Adrenal gland (tissue), 5 donors: ENCODE measurements around the gene ZNF274.

Experiments
- POLR2A ChIP-seq, 2 donors: fragments of 450-650 bp; IDR thresholded peaks; one replicate each; pipeline ENCODE4 v1.6.1; 2017; ENCODE audit warnings: antibody characterized with exemption in 2 of 2, mild to moderate bottlenecking in 2 of 2, moderate library complexity in 1 of 2
- TF ChIP-seq, protein P1 (sequence below), 6 experiments: fragments of 450-650 bp in 4 of 6; fragments of 200-600 bp in 2 of 6; sonication (generic) in 1 of 6; IDR thresholded peaks; 1 replicate in 5 of 6; 2 replicates in 1 of 6; pipeline versions ENCODE4 v1.5.1 to v1.8.0; 2016 to 2021; ENCODE audit warnings: antibody characterized with exemption in 6 of 6, mild to moderate bottlenecking in 2 of 6, moderate library complexity in 1 of 6
- donor health status: DM: no; HTN: no; CAD: no.

DNA sequence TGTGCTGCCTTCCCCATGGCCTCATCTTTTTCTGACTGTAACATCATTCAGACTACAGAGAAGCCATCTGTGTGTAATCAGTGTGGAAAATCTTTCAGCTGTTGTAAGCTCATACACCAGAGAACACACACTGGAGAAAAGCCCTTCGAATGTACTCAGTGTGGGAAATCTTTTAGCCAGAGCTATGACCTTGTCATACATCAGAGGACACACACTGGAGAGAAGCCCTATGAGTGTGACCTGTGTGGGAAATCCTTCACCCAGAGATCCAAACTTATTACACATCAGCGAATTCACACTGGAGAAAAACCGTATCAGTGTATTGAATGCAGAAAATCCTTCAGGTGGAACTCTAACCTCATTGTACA, 78.7 kb downstream of the ZNF274 start:
- TF ChIP-seq, protein P1, sequence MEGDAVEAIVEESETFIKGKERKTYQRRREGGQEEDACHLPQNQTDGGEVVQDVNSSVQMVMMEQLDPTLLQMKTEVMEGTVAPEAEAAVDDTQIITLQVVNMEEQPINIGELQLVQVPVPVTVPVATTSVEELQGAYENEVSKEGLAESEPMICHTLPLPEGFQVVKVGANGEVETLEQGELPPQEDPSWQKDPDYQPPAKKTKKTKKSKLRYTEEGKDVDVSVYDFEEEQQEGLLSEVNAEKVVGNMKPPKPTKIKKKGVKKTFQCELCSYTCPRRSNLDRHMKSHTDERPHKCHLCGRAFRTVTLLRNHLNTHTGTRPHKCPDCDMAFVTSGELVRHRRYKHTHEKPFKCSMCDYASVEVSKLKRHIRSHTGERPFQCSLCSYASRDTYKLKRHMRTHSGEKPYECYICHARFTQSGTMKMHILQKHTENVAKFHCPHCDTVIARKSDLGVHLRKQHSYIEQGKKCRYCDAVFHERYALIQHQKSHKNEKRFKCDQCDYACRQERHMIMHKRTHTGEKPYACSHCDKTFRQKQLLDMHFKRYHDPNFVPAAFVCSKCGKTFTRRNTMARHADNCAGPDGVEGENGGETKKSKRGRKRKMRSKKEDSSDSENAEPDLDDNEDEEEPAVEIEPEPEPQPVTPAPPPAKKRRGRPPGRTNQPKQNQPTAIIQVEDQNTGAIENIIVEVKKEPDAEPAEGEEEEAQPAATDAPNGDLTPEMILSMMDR (IDR thresholded peaks at IDR 0.05), result no peak
- TF ChIP-seq POLR2A (IDR thresholded peaks at IDR 0.05), result no peak
